Nephron (organoid): ENCODE data around the gene RPUSD4.

ENCODE experiments used
- H3K27ac Mint-ChIP-seq, 3 experiments: 2 replicates each; pipeline ENCODE4 v1.8.0; 2020; ENCODE audit warnings: mixed read lengths in 3 of 3, mild to moderate bottlenecking in 2 of 3, moderate library complexity in 1 of 3
- H3K27me3 Mint-ChIP-seq: 2 replicates; pipeline ENCODE4 v1.8.0; 2021; ENCODE audit warnings: low read depth, mild to moderate bottlenecking, moderate library complexity, mixed read lengths
- H3K36me3 Mint-ChIP-seq: 2 replicates; pipeline ENCODE4 v1.8.0; 2020; ENCODE audit warnings: low read depth, mixed read lengths
- H3K4me1 Mint-ChIP-seq: 2 replicates; pipeline ENCODE4 v1.8.0; 2020; ENCODE audit warnings: mixed read lengths
- H3K4me3 Mint-ChIP-seq, 3 experiments: 2 replicates each; pipeline ENCODE4 v1.8.0; 2020; ENCODE audit warnings: mild to moderate bottlenecking in 3 of 3, mixed read lengths in 3 of 3, moderate library complexity in 2 of 3
- H3K9me3 Mint-ChIP-seq: 2 replicates; pipeline ENCODE4 v1.8.0; 2020; ENCODE audit warnings: mixed read lengths
- TF ChIP-seq, protein P1 (sequence below), 3 experiments: fragments of 200-600 bp; sonication (generic); IDR thresholded peaks; one replicate each; pipeline ENCODE4 v1.5.0; 2021; ENCODE audit warnings: antibody characterized with exemption in 3 of 3; ENCODE audit not compliant: unreplicated experiment in 3 of 3

RPUSD4 gene

DNA sequence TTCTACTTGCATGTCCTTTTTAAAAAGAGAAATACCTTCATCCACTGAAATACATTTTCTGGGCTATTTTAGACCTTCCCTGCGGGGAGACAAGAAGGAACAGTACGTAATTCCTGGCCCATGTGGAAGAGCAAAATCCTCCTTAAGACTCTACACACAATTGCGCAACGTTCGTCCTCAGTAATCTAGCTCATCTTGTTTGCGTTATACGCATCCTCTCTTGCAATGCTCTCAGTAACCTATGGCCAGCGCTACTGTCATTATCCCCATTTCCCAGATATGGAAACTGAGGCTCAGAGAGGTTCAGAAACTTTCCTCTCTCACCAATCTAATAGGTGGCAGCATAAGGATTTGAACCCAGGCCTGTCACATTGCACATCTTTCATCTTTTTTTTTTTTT, 54.6 kb downstream of the RPUSD4 start:
- peaks cover 56% of the 10 kb centered on the region for H3K4me1 Mint-ChIP-seq

GRCh38 chr11:126155402-126156187, 55.9 kb downstream of the RPUSD4 start:
- TF ChIP-seq, protein P1, sequence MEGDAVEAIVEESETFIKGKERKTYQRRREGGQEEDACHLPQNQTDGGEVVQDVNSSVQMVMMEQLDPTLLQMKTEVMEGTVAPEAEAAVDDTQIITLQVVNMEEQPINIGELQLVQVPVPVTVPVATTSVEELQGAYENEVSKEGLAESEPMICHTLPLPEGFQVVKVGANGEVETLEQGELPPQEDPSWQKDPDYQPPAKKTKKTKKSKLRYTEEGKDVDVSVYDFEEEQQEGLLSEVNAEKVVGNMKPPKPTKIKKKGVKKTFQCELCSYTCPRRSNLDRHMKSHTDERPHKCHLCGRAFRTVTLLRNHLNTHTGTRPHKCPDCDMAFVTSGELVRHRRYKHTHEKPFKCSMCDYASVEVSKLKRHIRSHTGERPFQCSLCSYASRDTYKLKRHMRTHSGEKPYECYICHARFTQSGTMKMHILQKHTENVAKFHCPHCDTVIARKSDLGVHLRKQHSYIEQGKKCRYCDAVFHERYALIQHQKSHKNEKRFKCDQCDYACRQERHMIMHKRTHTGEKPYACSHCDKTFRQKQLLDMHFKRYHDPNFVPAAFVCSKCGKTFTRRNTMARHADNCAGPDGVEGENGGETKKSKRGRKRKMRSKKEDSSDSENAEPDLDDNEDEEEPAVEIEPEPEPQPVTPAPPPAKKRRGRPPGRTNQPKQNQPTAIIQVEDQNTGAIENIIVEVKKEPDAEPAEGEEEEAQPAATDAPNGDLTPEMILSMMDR (IDR thresholded peaks at IDR 0.05; ENCODE audit: unreplicated experiment in 3 of 3) = no peak
- H3K4me1 Mint-ChIP-seq = peaks cover 61% of the 10 kb centered on the region
- peak overlapping the region in 2 of 3 experiments; percentile 45 to 65 for H3K27ac Mint-ChIP-seq
- peaks cover 12% of the 10 kb centered on the region for H3K9me3 Mint-ChIP-seq
- H3K4me3 Mint-ChIP-seq = no peak overlapping the region
- peaks cover 4% of the 10 kb centered on the region for H3K36me3 Mint-ChIP-seq
- H3K27me3 Mint-ChIP-seq = peaks cover 6% of the 10 kb centered on the region

More for the DNA sequence above, 54.6 kb downstream of the RPUSD4 start:
- Mint-ChIP-seq H3K27me3 (peaks cover 8% of the 10 kb centered on the region), H3K9me3 (peaks cover 12% of the 10 kb centered on the region), H3K36me3 (peaks cover 4% of the 10 kb centered on the region), H3K4me3 (no peak overlapping the region), H3K27ac (peak overlapping the region in 2 of 3 experiments; percentile 12 to 24)
- TF ChIP-seq, protein P1 (IDR thresholded peaks at IDR 0.05; ENCODE audit: unreplicated experiment in 3 of 3) = no peak

DNA sequence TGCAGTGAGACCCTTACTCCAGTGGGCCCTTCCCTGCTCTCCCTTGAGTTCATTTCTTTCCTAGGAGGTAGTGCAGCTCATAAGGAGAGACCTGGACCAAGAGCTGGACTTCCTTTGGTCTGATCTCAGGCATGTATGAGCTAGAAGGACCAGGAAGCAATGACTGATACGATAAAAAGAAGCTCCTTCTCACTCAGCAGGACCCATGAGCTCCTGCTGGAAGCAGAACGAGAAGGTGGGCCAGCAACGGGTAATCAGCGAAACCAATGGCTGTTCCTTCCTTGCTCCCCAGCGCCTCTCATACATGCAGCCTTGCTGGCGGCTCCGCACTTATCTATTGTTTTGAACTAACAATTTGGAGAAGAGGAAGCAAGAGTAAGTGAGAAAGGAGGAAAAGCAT, 56.8 kb downstream of the RPUSD4 start:
- peaks cover 9% of the 10 kb centered on the region for H3K27me3 Mint-ChIP-seq
- H3K27ac Mint-ChIP-seq = peak overlapping the region; percentile 33 to 67 (median 65)
- H3K36me3 Mint-ChIP-seq = peaks cover 4% of the 10 kb centered on the region
- peaks cover 59% of the 10 kb centered on the region for H3K4me1 Mint-ChIP-seq
- TF ChIP-seq, protein P1 (IDR thresholded peaks at IDR 0.05; ENCODE audit: unreplicated experiment in 3 of 3) = no peak
- no peak overlapping the region for H3K4me3 Mint-ChIP-seq
- H3K9me3 Mint-ChIP-seq = peaks cover 17% of the 10 kb centered on the region

DNA sequence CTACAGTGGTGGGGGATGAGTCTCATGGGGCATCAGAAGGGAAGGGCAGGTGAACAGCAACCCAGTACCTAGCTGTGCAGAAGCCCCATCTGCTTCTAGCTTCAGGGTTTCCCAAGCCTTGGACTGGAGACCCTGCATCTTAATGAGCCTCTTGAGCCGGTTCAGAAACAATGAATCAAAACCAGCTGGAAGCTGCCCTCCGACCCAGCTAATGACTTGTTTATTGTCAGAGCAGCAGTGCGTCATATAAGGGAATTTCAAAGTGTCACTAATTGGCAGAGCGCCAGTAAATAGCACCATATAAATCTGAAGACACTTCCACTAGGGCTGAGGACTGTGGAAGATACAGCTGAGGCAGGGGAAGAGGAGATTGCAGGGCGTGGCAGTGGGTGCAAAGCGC, 57.5 kb downstream of the RPUSD4 start:
- TF ChIP-seq, protein P1 (IDR thresholded peaks at IDR 0.05; ENCODE audit: unreplicated experiment in 3 of 3) = no peak
- Mint-ChIP-seq H3K27ac (peak overlapping the region; percentile 65 to 76 (median 67)), H3K9me3 (peaks cover 17% of the 10 kb centered on the region), H3K36me3 (peaks cover 4% of the 10 kb centered on the region), H3K4me1 (peaks cover 66% of the 10 kb centered on the region), H3K4me3 (peak overlapping the region in 1 of 3 experiments; percentile 31), H3K27me3 (peaks cover 10% of the 10 kb centered on the region)

DNA sequence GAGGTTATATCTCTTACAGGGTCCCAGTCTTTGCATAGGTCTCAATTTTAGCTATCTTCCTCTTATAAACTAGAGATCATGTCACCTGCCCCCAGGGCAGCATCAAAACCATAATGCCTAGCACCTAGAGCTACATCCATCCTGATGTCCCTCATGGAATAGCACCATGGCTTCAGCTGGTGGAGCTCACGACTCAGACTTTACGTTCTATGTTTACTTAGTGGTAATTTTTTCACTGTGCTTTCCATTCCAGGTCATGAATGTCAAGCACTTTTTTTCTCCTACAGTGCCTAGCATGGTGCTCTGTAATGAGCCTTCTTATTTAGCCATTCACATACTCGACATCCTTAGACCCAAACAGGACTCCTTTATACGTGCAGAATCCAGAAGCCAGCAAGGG, 58.4 kb downstream of the RPUSD4 start:
- Mint-ChIP-seq H3K4me3 (peak overlapping the region in 1 of 3 experiments; percentile 16), H3K9me3 (peaks cover 17% of the 10 kb centered on the region), H3K4me1 (peaks cover 75% of the 10 kb centered on the region), H3K27me3 (peaks cover 10% of the 10 kb centered on the region), H3K36me3 (peaks cover 4% of the 10 kb centered on the region), H3K27ac (peak overlapping the region; percentile 52 to 65 (median 53))
- TF ChIP-seq, protein P1 (IDR thresholded peaks at IDR 0.05; ENCODE audit: unreplicated experiment in 3 of 3) = no peak

GRCh38 chr11:126152586-126152985, 58.9 kb downstream of the RPUSD4 start:
- Mint-ChIP-seq H3K9me3 (peaks cover 17% of the 10 kb centered on the region), H3K27ac (peak overlapping the region; percentile 33 to 53 (median 52)), H3K4me1 (peaks cover 80% of the 10 kb centered on the region), H3K36me3 (peaks cover 4% of the 10 kb centered on the region), H3K4me3 (no peak overlapping the region), H3K27me3 (peaks cover 10% of the 10 kb centered on the region)
- TF ChIP-seq, protein P1 (IDR thresholded peaks at IDR 0.05; ENCODE audit: unreplicated experiment in 3 of 3) = no peak
